Stromal cell of bone marrow (primary cell): ENCODE measurements around the gene DAB2.

ENCODE experiments used
- DNase-seq: peaks from one replicate; pipeline ENCODE4 v3.0.0-alpha.2; 2012; ENCODE audit warnings: low read depth

Gene DAB2

DNA sequence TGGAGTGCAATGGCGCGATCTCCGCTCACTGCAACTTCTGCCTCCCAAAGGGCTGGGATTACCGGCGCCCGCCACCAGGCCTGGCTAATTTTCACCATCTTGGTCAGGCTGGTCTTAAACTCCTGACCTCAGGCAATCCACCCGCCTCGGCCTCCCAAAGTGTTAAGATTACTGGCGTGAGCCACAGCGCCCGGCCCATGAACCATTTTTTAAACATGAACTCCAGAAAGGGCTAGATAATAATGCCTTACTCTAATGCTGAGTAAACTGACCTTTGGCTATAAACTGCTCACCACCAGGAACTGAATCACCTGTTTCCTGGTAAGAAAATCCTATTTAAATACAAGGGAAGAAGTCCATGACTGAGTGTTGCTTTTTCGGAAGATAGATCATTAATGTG, 23.2 kb upstream of the DAB2 start:
- DNase-seq = no peak

DNA sequence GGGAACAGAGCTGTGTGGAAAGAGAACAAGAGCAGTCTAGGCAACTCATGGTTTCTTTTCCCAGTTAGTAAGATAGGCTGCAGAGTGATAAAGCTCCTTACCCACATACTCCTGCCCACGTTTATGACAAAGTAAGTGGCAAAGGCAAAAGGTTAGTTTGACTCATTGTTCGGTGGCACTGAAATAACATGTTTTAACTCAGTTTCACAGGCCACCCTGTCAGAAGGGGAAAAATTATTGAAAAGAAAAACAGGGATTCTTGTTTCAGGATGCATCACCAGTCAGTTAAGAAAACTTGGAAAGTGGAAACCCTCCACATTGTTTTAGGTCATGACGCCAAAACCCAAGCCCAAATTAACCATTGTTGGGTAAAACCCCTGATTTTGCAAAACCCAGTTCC, 22.3 kb upstream of the DAB2 start:
- peak; percentile 87 for DNase-seq

DNA sequence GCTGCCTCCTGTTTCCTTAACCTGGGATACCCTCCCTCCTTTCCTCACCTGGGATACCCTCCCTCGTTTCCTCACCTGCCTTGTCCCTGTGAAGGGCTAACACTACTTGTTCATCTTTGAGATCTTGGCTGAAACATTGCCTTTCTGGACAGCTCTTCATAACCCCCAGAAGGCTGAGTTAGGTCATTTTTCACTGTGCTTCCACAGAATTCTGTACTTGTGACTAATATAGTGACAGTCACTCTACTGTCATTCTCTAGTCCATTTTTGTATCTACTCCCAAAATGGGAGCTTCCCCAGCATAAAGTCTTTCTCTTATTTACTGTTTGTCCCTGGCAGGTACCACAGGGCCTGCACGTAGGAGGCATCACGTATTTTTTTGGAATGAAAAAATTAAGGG, 21.5 kb upstream of the DAB2 start:
- DNase-seq = no peak

DNA sequence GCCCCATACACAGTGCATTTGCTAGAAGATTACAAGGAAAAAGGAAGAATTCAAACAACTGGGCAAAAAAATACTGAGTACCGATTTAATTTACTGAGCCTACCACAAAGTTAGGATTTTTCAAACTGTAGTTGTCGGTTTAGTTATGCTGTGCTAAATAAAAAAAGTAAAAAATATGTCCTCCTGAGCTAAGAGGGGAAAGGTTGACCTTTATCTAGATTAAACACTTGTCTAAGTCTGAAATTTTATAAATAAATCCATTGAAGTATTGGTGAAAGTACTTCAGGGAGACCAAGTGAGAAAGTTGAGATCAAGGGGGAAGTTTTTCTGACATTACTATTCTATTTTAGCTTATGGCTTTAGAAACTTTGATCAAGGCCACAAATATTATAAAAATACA, 19.1 kb upstream of the DAB2 start:
- no peak for DNase-seq

DNA sequence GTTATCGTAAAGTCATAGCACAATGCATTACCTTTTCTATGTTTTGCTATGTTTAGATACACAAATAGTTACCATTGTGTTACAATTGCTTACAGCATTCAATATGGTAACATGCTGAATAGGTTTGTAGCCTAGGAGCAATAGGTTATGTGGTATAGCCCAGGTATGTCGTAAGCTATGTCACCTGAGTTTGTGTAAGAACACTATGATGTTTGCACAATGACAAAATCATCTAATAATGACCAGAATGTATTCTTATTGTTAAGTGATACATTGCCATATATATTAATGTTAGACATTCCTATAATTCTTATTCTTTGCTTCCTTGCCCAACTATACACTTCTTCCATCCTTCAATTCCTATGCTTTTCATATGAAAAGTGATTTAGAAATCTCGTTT, 18.2 kb upstream of the DAB2 start:
- DNase-seq = no peak

DNA sequence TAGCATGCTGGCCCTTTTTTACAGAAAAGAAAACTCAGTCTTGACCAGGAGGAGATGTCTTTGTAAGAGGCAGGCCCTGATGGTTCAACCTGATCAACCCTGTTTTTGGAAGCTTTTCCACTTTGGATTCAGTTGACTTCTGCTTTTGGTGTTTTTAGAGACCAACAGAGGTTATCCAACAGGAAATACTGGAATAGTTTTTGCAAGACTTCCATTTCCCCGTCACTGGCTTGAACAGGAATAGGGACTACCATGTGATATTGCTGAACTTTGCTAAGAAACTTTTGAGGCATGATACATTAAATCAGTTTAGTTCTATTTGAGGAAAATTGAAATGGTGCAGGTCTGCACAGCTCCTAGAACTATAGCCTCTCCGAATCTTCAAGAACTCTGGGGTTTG, 17.1 kb upstream of the DAB2 start:
- no peak for DNase-seq

DNA sequence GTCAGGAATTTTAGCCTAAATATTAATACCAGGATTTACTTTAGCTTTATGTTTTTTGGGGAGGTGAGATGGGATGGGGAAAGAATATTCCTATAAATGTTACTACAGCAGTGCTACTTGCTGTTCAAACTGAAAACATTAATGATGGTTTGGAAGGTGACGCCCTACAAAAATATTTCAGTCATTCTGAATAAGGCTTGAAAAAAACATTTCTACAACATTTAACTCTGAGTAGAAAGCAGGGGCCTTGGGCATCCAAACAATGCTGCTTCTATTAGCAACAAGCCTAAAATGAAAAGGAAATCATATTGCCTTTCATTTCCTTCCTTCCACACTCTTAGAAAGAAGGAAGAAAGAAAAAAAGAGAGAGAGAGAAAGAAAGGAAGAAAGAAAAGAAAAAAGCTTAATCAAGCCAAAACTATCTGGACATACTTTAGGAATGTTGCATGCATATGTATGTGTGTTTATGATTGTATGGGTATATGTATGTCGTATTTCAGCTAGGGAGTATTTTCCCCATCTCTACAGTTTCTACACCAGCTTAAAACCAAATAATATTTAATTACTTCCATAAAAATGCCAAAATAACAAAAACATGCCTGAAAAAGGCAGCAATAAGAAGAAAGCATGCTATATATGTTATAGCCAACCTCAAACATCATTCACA, 16.3 kb upstream of the DAB2 start:
- DNase-seq = no peak

DNA sequence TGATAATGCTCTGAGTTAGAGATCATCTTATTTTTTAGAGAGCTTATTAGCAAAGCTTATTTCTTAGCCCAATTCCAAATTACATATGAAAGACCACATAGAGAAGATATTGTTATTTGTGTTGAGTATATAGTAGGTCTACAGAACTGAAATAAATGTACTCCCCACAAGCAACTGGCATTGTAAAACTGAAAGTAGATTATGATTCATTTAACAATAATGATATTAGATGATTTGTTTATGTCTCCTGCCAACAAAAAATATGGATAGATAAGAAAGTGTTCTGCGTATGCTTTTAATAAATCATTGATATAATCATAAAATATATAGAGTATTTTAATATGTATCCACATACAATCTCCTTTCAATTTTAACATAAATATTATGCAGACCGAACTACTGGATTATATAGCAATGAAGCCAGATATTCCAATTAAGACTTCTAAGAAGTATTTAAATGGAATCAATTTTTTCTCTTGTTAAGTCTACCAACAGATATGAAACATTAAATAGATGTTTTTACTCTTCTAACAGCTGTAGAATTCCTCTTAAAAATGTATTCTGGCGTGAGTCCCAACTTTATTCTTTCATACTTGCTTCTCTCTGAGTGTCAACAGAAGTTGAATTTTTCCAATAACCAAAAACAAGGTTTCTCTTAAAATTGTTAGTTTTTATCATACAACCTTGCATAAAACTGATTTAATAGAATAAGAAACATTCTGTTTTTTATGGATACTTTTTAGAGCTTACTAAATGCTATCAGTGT, 15.6 kb upstream of the DAB2 start:
- DNase-seq = no peak

DNA sequence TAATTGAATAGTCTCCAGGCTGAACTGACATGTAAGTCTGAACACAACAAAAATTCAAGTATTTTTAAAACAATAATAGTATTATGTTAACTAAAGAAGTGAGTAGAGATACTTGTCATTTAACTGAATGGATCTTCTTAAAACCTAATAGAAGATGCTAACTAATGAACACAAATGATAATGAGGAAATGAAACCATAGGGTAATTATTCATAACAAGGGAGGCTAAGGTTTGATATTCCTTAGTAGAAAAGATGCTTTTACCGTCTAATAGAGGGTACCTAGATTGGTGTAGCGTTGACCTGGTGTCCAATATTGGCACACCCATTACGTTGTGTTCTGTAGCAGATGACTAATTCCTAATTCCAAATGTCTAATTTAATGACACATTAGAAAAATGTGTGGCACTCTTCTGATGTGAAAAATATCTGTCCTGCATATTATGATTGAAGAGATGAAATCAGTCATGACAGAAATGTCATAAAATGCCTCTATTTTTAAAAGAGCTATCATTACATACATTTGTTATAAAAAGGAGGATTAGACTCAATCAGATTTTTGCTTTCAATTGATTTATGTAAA, 14.9 kb upstream of the DAB2 start:
- DNase-seq = no peak

DNA sequence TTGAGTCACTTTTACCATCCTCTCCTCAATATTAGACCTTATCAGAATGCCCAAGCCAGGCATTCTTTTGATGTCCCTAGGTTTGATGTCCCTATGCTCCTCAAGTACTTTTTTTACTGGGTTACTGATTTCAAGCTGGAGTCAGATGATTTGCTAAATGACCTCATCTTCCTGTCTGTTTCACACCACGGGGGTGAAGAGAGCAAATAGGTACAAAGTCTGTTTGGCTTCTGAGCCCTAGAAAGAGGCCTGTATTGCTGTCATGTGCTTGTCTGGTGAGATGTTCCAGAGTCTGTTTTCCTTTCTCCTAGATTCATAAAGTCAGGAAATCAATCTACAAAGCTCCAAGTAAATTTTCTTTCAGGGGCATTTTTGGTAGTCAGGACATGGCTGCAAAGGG, 12.7 kb upstream of the DAB2 start:
- DNase-seq = no peak

DNA sequence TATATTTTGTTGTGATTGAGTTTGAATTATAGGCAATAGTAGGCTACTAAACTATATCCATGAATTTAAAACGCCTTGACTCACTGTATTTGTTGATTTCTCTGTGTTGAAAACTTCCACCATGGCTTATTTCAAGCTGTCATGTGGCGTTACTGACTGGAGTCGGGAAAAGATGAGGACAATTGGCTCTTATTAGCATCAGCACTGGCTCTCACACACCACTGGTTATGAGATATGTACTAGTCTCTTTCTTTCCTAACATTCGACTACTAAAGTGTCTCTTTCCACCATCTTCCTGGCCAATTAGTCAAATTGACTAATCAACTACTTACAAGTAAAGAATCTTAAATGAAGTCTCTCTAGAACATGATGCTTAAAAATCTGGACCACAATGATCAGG, 9.1 kb upstream of the DAB2 start:
- DNase-seq = no peak

DNA sequence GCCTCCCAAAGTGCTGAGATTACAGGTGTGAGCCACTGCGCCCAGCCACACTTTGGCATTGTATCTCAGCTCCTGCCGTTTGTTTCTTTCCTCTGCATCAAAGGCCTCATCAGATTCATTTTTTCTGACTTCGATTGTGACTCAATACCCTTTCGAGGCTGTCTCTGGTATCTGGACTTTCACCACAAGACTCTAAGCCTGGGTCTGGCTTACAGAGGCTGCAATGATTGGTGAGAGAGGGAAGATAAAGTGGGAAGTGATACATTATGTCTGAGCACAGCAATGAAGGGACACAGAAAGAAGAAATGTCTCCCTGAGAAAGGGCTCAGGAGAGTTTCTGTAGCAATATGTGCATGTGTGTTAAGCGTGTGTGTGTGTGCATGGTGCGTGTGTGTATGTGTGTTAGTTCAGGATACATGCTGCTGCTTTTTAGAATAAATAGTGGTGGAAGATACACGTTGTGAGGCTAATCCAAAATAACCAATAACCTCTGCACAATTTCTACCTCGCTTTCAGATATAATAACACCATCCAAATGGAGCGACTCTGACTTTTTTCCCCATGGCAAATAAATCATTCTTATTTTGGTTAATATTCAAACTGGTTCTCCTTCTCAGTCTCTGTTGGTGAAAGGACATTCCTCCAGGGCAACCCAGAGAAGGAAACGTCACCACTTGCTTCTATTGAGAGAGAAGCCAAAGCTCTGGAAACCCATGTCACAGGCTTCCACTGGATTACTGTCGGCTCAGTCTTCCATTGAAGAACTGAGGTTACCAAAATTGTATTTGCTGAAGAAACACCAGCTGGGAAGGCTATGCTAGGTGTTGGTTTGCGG, 8.1 kb upstream of the DAB2 start:
- no peak for DNase-seq

DNA sequence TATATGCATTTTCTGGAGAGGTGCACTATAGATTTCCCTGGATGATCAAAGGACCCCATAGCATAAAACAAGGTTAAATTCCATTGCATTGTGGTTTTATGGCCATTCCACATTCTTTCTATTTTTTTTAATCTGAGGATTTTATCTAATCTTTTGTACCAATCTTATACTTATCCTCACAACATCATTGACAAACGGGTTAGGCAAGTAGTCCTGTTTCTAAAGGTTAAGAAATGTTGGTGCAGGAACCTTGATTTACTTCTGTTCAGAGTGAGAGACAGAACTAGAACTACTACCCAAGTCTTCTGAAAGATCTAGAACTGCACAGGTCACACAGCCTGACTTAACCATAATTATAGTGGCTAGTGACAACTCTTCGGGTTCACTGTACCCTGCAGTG, 5.7 kb upstream of the DAB2 start:
- DNase-seq = no peak

DNA sequence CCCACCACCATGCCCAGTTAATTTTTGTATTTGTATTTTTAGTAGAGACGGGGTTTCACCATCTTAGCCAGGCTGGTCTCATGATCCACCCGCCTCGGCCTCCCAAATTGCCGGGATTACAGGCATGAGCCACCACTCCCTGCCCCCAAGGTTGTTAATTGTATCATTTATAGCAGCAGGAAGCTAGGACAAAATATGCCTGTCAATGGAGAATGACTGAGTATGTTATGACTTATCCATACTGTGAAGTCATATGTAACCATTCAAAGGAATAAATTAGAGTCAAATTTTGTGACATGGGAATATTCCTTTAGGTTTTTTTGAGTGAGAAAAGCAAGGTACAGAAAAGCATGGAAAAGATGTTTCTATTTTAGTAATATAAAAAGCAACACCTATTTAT, 3.9 kb upstream of the DAB2 start:
- DNase-seq = no peak

DNA sequence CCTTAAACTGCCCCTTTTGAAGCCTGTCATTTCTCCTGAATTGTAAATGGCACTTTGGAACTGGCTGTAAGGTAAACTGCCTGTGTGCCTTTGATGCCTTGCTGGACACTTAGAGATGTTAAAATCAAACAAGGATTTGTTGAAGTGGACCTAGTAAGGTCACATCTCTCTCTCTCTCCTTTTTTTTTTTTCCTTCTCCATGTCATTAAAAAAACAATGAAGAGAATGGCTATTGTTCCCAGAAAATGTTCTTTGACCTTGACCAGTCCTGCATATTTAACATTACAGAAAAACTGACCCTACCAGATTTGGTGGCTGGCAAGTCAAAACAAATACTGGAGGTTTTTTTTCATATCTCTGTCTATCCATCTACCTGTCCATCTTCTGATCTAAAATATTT, 2.9 kb upstream of the DAB2 start:
- DNase-seq = no peak

DNA sequence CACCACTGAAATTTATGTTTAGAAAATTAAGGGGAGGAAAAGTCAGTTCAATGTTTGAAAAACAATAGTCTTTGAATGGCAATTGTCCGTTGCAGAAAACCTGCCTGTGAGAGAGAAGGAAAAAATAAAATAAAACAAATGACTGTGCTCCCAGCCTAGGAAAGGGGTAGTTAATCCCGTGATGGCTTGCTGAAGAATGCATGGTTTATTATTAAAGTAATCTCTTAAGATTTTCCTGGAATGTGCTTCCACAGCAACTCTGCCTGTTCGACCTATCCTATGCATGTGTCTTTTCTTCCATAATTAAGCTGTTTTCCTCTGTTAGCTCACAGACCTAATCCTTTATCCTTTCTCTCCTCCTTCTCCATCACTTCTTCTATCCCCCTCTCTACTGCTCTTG, 2.4 kb upstream of the DAB2 start:
- DNase-seq = no peak

DNA sequence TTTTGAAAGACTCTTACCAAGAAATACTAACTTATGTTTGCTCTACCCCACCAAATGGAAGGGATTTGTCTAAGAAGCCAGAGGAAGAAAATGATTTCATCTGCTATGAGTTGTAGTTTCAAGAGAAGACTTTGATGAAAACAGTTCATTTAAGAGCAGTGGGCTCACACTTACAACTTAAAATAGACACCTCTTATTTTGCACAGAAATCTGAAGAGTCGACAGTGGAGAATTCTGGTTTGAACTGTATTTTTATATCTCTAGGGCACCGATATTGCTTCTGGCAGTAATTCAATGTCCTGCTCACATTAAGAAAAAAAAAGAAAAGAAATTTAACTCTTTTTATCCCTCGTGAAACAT, 1.9 kb upstream of the DAB2 start:
- DNase-seq = no peak

DNA sequence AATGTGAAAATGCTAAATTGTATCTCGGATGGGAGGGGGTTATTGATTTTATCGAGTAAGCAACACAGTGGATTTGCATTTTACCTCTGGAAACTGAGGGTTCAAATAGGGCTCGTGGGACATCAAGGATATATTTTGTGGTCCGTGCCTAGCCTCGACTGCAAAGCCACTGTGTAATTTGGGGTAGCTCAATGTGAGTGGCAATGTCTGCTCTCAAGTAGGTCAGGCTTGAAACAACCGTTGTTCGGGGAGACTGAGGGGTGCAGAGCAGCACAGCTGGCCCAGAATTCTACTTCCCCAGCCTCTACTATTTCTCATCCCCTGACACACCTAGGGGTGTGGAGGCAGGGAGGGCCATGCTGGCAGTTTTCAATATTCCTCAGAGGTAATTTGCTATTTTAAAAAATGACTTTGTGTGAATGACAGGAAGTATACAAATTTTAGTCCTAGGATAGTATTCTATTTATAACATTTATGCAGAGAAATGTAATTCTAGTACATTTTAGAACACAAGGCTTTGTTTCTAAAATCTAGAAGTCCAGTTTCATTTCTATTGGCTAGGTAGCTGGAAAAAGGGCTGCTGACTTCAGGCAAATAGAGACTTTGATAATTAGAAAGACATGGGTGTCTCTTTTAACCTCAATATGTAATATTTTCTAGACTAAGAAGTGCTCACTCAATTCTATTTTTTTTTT, 1.4 kb upstream of the DAB2 start:
- no peak for DNase-seq

DNA sequence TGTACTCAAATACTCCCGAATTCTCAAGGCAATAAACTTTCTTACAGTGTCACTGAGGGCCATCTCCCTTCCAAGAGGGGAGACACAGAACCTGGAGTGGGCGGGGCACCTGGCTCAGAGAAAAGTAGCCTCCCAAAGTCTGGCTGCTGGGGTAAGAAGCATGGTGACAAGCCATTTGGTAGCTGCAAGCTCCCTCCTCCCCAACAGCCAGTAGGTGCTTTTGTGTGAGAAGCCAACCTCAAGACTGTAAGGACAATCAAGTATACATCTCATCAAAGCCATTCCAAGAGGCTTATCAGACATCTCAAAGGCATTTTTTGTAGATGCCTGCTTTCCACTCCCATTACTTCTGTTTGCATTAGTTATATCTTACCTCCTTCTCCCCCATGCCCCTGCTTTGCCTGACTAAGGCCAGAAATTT, 1.4 kb downstream of the DAB2 start:
- DNase-seq = no peak

DNA sequence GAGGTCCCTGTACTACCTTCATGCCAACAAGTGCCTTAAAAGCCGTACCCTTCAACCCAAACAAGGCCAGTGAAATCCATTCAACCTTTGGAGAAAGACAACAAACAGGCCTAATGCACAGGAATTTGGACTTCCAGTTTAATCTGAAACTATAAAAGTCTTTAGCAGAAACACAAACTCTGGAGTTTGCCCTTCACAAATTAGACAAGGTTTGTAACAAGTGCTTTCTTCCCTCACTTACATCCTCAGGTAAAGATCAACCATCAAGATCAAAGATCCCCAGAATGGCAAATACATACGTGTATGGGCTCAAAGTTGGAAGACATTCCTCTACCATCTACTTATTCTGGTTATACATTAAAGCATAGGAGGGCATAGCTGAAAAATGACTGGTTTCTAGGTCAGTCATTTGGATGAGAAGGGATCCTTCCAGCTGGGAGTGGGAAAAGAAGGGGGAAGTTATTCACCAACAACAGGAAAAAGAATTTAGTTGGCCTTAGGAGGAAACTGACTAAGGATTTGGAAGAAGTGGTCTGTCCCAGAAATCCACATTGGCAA, 2.0 kb downstream of the DAB2 start:
- DNase-seq = no peak

DNA sequence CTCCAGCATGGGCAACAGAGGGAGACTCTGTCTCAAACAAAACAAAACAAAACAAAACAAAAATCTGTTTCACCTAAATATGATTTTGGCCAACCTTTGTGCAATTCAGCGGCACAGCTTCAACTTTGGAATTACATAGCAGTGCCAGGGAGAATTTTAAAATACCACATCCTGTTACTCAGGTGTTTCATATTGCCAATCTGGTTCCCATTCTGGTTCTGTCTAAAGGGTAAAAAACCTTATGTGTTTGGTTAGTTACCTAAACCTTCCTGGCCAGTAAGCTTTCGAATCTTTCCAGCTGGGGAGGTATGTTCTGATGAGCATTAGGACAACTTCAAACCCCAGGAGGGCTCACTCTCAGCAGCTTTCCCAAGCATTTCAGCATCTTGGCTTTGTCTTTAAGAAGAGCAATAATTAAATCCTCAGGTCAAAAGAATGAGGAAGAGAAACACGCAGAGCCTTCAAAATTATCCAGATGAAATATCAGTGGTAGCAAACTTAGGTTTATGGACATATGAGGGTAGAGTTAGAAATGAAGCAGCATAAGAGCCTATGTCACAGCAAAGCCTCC, 2.7 kb downstream of the DAB2 start:
- DNase-seq = no peak
